Measurements from ENCODE around the gene CHST9. TPM values are rescaled to one million over a fixed set of nuclear protein-coding genes. Genes with fewer than 3 reads are reported as not detected.
"Not testable (repeated sequence)": the region's sequence is repeated elsewhere in the genome, so short reads cannot be mapped to it uniquely, and the experiment has no call there.

The CHST9 gene, protein sequence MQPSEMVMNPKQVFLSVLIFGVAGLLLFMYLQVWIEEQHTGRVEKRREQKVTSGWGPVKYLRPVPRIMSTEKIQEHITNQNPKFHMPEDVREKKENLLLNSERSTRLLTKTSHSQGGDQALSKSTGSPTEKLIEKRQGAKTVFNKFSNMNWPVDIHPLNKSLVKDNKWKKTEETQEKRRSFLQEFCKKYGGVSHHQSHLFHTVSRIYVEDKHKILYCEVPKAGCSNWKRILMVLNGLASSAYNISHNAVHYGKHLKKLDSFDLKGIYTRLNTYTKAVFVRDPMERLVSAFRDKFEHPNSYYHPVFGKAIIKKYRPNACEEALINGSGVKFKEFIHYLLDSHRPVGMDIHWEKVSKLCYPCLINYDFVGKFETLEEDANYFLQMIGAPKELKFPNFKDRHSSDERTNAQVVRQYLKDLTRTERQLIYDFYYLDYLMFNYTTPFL
- total RNA-seq = not detected in 2 replicates

DNA sequence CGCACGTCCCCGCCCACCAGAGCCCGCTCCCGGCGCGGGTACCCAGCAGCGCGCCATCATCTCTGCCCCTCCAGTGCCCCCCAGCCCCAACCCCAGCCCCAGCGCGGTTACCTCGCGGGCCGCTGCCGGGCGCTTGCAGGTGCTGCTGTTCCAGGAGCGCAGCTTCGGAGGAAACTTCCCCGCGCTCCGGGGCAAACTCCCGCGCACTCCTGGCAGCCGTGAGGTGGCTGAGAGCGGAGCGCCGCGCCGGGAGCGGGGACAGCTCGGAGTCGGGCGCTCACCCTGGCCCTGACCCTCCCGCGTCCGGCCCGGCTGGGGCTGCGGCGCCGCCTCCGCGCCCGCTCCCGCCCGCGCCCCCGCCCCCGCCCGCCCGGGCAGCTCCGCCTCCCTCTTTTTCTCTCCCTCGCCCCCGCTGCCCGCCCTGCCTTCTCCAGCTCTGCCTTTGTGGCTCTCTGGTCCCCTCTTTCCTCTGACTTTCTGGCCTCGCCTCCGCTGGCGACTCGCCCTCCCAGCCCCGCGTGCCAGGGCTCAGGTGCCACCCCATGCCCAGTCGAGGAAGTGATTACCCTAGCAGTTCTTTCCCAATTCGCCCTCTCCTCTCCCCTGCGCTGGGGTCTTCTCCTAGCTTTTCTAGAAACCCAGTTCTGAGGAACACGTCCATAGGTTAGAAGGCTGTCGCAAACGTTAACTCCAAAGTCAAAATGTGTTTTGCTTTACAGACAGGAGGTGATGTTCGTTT, at the start of gene CHST9:
Gene CHST9 (minus strand): TSS at position 284 of the 739 bp plus-strand sequence. CDS start 42,499 bp downstream, outside the sequence.
- Mint-ChIP-seq H3K27ac (no peak within 1 kb of the TSS), H3K4me3 (no peak within 1 kb of the TSS), H3K27me3 (peaks cover 17% of the 10 kb centered on the region), H3K4me1 (no peaks in the 10 kb centered on the region), H3K36me3 (ENCODE audit: low read depth) (no peaks in the 10 kb centered on the region), H3K9me3 (no peaks in the 10 kb centered on the region)
- intact Hi-C loops (cut with micrococcal nuclease) = no loop called here
- DNase-seq = no peak

DNA sequence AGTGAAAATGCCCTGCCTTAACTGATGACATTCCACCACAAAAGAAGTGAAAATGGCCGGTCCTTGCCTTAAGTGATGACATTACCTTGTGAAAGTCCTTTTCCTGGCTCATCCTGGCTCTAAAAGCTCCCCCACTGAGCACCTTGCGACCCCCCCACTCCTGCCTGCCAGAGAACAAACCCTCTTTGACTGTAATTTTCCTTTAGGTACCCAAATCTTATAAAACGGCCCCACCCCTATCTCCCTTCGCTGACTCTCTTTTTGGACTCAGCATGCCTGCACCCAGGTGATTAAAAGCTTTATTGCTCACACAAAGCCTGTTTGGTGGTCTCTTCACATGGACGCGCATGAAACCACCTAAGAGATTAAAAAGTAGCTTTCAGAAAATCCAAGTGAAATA, 47.2 kb upstream of the CHST9 start:
- not testable (repeated sequence) for H3K4me1 Mint-ChIP-seq

DNA sequence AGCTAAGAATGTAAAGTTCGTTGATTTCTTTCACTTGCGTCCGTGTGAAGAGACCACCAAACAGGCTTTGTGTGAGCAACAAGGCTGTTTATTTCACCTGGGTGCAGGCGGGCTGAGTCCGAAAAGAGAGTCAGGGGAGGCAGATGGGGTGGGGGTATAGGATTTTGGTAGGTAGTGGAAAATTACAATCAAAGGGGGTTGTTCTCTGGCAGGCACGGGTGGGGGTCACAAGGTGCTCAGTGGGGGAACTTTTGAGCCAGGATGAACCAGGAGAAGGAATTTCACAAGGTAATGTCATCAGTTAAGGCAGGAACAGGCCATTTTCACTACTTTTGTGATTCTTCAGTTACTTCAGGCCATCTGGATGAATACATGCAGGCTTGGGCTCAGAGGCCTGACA, 46.6 kb upstream of the CHST9 start:
- H3K4me3 Mint-ChIP-seq; H3K9me3 Mint-ChIP-seq; H3K27ac Mint-ChIP-seq; H3K27me3 Mint-ChIP-seq; intact Hi-C loops (cut with micrococcal nuclease); H3K36me3 Mint-ChIP-seq (ENCODE audit: low read depth); H3K4me1 Mint-ChIP-seq; DNase-seq: not testable (repeated sequence)

More for the DNA sequence above, 47.2 kb upstream of the CHST9 start:
- intact Hi-C loops (cut with micrococcal nuclease); H3K4me3 Mint-ChIP-seq; H3K36me3 Mint-ChIP-seq (ENCODE audit: low read depth); DNase-seq; H3K27me3 Mint-ChIP-seq; H3K9me3 Mint-ChIP-seq; H3K27ac Mint-ChIP-seq: not testable (repeated sequence)

DNA sequence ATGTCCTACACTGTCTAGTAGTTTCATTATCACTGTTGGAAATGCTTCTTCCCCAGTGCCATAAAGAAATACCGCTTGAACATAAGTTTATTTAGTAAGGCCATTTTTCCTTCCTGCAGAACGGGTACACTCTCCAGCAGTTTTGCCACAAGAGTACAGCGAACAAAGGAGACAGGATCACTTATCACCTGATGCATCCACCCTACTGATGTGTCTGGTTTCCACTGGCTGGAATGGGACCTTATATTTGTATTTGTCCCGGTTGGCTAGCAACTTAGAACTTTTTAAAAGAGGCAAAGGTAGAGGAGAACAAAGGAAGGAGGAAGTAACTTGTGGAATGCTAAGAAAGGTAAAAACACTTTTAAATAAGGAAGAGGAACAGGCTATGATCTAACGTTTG, 46.1 kb upstream of the CHST9 start:
- DNase-seq; H3K36me3 Mint-ChIP-seq (ENCODE audit: low read depth); H3K4me3 Mint-ChIP-seq; H3K27ac Mint-ChIP-seq; H3K9me3 Mint-ChIP-seq; intact Hi-C loops (cut with micrococcal nuclease); H3K4me1 Mint-ChIP-seq; H3K27me3 Mint-ChIP-seq: not testable (repeated sequence)

DNA sequence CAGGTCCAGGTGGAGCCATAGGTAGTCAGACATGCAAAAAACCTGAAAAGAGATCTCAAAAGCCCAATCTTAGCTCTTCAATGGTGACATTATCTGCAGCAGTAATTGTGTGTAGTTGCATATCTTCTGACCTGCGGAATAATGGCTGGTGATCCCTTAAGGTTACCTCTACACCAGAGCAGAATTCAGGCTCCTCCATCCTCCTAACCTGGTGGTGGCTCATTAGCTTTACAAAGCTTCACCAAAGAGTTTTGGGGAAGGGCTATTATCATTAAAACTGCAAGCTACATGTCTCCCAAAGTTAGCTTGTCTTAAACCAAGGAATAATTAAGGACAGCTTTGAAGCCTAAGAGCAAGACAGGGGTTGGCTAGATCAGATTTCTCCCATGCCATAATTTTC, 42.6 kb upstream of the CHST9 start:
- no peaks in the 10 kb centered on the region for H3K27me3 Mint-ChIP-seq
- H3K36me3 Mint-ChIP-seq (ENCODE audit: low read depth) = no peaks in the 10 kb centered on the region
- H3K9me3 Mint-ChIP-seq = peaks cover 4% of the 10 kb centered on the region
- H3K4me3 Mint-ChIP-seq = no peak overlapping the region
- no peaks in the 10 kb centered on the region for H3K4me1 Mint-ChIP-seq
- intact Hi-C loops (cut with micrococcal nuclease) = no loop called here
- no peak overlapping the region for H3K27ac Mint-ChIP-seq
- DNase-seq = no peak

DNA sequence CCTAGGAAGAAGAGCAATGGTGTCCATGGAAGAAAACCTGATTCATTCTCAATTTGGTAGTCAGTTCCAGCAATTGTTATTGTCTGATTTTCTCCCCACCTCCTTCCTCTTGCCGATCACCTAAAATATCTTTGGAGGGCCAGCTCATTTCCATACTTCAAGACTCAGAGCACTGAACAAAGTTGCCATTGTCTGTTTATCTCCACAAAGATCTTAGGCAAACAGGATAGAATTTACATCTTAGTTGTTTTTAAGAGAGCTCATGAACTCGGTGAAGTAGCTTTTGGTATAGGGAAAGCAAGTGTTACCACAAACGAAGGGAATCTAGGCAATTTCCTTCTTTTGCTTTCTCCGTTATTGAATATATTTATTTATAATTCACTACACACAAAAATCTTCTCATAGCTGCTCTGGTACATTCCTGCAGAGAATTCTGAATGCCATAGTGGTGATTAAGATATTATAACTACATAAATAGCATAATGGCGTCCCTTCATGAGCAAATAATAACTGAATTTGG, 41.5 kb upstream of the CHST9 start:
- Mint-ChIP-seq H3K36me3 (ENCODE audit: low read depth) (no peaks in the 10 kb centered on the region), H3K4me3 (no peak overlapping the region), H3K27me3 (no peaks in the 10 kb centered on the region), H3K27ac (no peak overlapping the region), H3K4me1 (no peaks in the 10 kb centered on the region), H3K9me3 (peaks cover 4% of the 10 kb centered on the region)
- intact Hi-C loops (cut with micrococcal nuclease) = no loop called here
- no peak for DNase-seq

DNA sequence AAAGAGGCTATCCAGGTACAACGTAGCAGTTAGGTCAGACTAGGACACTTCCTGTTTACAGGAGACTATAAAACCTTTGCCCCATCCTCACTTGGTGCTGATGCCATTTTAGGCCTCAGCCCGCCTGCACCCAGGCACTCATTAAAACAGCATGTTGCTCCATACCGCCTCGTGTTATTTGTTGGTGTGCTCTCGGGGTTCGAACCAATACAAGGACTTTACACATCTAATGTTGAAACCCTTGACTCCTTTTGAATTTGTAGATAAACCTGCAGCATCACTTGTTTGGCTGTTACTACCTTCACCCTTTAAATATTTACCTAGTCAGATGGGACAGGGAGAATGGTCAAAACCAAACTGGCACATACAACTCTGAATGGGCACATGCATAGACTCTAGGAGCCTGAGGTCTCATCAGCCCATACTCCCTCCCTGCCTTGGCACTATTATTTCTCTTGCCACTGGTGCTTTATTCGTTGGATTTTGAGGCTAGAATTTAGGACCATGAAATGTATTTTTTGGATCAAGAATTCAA, 40.9 kb upstream of the CHST9 start:
- intact Hi-C loops (cut with micrococcal nuclease) = no loop called here
- Mint-ChIP-seq H3K4me1 (no peaks in the 10 kb centered on the region), H3K4me3 (no peak overlapping the region), H3K27ac (no peak overlapping the region), H3K36me3 (ENCODE audit: low read depth) (no peaks in the 10 kb centered on the region), H3K9me3 (peaks cover 4% of the 10 kb centered on the region), H3K27me3 (no peaks in the 10 kb centered on the region)
- DNase-seq = no peak

DNA sequence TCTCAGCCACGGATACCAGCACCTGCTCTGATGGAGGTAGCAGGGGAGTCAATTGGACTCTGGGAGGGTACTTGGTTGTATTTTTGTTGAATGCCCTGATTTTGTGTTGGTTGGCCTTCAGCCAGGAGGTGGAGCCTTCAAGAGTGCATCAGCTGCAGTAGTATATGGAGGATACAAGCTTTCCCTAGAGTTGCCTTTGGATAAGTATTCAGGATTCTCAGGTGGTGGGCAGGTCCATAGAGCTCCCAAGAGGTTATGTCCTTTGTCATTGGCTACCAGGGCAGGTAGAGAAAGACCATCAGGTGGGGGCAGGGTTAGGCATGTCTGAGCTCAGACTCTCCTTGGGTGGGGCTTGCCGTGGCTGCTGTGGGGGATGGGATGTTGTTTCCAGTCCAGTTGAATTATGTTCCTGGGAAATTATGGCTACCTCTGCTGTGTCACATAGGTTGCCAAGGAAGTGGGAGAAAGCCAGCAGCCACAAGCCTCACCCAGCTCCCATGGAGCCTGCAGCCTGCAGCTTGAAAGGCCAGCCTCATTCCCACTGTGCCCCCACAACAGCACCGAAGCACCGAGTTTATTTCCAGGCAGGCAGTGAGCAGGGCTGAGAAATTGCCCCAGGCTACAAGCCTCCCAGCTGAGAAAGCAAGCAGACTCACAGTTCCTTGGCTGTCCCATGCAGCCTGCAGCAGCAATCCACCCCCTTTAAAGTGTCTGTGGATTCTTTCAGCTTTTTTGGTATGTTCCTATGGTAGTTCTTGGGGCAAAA, 38.6 kb upstream of the CHST9 start:
- no peak overlapping the region for H3K4me3 Mint-ChIP-seq
- intact Hi-C loops (cut with micrococcal nuclease) = no loop called here
- DNase-seq = no peak
- H3K27ac Mint-ChIP-seq = no peak overlapping the region
- H3K27me3 Mint-ChIP-seq = no peaks in the 10 kb centered on the region
- peaks cover 4% of the 10 kb centered on the region for H3K9me3 Mint-ChIP-seq
- H3K36me3 Mint-ChIP-seq (ENCODE audit: low read depth) = no peaks in the 10 kb centered on the region
- H3K4me1 Mint-ChIP-seq = no peaks in the 10 kb centered on the region

DNA sequence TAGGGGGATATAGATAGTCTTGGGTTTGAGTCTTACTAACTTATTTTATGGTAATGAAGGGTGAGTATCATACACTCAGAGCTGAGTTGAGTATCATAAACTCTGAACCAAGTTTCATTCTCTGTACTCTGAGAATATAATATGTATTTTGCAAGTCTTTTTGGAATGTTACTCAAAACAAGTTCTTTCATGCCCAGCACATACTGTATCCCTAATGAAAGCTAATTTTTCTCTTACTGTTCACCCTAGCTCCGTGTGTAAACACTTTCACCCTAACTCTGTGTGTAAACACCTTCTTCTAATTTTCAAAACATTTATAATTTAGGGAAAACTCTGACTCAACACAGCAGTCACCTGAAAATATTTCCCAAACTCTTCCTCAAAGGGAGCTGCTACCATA, 29.7 kb upstream of the CHST9 start:
- H3K27me3 Mint-ChIP-seq = no peaks in the 10 kb centered on the region
- no peak for DNase-seq
- no peak overlapping the region for H3K27ac Mint-ChIP-seq
- H3K4me3 Mint-ChIP-seq = no peak overlapping the region
- no peaks in the 10 kb centered on the region for H3K9me3 Mint-ChIP-seq
- H3K36me3 Mint-ChIP-seq (ENCODE audit: low read depth) = no peaks in the 10 kb centered on the region
- no peaks in the 10 kb centered on the region for H3K4me1 Mint-ChIP-seq
- intact Hi-C loops (cut with micrococcal nuclease) = no loop called here

DNA sequence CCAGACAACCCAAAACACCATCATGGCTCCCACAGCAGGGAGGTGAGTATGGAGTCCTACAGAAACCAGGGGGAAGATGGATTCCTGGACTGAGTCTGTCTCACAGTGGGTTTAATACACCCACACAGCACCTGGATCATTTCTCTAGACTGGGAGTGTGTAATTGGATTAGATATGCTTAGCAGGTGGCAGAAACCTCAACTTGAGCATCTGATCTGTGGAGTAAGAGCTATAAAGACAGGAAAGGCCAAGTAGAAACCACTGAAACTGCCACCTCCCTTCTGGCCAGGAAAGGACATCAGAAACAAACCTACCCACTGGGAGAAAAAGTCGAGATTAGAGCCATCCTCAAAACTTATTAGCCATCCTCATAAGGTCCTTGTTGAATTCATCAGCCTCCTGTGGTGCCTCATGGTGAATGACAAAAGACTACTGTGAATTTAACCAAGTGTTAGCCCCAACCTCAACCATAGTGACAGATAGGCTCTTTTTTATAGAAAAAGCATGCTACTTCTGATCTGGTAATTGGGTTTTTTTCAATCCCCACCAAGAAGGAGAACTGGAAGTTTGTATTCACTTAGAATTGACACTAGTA, 28.1 kb upstream of the CHST9 start:
- intact Hi-C loops (cut with micrococcal nuclease) = no loop called here
- H3K27ac Mint-ChIP-seq = no peak overlapping the region
- no peaks in the 10 kb centered on the region for H3K9me3 Mint-ChIP-seq
- no peak overlapping the region for H3K4me3 Mint-ChIP-seq
- no peaks in the 10 kb centered on the region for H3K36me3 Mint-ChIP-seq (ENCODE audit: low read depth)
- no peaks in the 10 kb centered on the region for H3K27me3 Mint-ChIP-seq
- no peaks in the 10 kb centered on the region for H3K4me1 Mint-ChIP-seq
- no peak for DNase-seq

DNA sequence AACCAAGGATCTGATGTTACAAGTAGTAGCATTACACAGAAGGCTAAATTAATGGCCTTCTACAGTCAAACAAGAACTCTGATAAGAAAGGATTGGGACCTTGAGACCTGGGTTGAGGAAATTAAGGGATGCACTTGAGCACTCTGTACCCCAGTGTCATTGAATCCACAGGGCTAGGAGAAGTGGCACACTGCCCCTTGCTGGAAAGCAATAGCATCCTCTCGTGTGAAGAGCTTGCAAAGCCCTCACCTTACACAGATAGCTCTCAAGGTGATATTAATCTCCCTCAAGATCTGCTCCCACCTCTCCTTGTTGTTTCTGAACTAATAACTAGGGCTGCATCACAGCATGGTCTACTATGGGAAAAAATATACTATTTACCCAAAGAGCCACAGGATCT, 26.5 kb upstream of the CHST9 start:
- Mint-ChIP-seq H3K27ac (no peak overlapping the region), H3K36me3 (ENCODE audit: low read depth) (no peaks in the 10 kb centered on the region), H3K9me3 (no peaks in the 10 kb centered on the region), H3K4me1 (no peaks in the 10 kb centered on the region), H3K27me3 (no peaks in the 10 kb centered on the region), H3K4me3 (no peak overlapping the region)
- intact Hi-C loops (cut with micrococcal nuclease) = no loop called here
- no peak for DNase-seq

DNA sequence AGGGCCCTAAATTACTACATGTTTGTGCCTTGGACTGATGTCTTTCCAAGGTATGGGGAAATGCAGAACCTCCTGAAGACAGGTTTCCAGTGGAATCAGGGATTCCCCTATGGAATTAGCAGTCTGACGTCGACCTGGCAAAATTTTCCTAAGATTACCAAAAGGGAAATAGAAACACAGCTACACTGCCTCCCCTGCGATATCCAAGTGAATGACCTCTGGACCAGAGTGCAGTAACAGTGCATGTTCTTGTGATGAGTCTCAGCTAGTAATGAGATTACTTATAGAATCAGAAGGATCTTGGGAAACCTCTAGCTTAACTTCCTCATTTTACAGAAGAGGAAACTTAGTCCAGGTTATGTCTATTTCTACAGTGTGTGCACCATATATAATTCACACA, 21.3 kb upstream of the CHST9 start:
- Mint-ChIP-seq H3K4me3 (no peak overlapping the region), H3K4me1 (no peaks in the 10 kb centered on the region), H3K27ac (no peak overlapping the region), H3K27me3 (no peaks in the 10 kb centered on the region), H3K9me3 (no peaks in the 10 kb centered on the region), H3K36me3 (ENCODE audit: low read depth) (no peaks in the 10 kb centered on the region)
- DNase-seq = no peak
- intact Hi-C loops (cut with micrococcal nuclease) = no loop called here

DNA sequence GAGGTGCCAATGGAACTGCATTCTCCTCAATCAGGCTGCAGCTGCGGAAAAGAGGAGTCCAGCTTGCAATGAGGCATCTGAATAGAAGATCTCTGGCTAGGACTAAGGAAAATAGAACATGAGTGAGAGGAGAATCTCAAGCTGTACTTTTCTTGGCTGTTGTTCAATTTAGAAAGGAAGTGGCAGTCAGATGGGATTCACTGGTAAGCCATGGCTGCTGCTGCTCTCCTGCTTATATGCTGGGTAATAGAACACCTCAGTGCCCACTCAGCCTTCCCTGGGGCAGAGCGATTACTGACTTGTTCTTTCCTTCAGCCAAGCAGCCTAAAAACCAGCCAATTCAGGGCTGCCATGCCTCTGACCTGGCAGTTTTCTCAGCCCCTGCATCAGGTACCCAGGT, 17.6 kb upstream of the CHST9 start:
- no peaks in the 10 kb centered on the region for H3K9me3 Mint-ChIP-seq
- no peak overlapping the region for H3K4me3 Mint-ChIP-seq
- H3K36me3 Mint-ChIP-seq (ENCODE audit: low read depth) = no peaks in the 10 kb centered on the region
- H3K4me1 Mint-ChIP-seq = no peaks in the 10 kb centered on the region
- no peaks in the 10 kb centered on the region for H3K27me3 Mint-ChIP-seq
- intact Hi-C loops (cut with micrococcal nuclease) = no loop called here
- no peak overlapping the region for H3K27ac Mint-ChIP-seq
- DNase-seq = no peak
